Smooth muscle cell of the brain vasculature (primary cell): ENCODE data around the gene HAPLN3.
"Not testable (repeated sequence)": the region's sequence is repeated elsewhere in the genome, so short reads cannot be mapped to it uniquely, and the experiment has no call there.

Source experiments
- DNase-seq: peaks from one replicate; pipeline ENCODE4 v3.0.0-alpha.2; 2012; ENCODE audit warnings: low read depth, low spot score

HAPLN3 gene

GRCh38 chr15:88894819-88895767 is at the start of gene HAPLN3:
TSS of gene HAPLN3 (minus strand) at chr15:88895544. CDS start at chr15:88887298, 8,246 bp downstream.
- DNase-seq = no peak

DNA sequence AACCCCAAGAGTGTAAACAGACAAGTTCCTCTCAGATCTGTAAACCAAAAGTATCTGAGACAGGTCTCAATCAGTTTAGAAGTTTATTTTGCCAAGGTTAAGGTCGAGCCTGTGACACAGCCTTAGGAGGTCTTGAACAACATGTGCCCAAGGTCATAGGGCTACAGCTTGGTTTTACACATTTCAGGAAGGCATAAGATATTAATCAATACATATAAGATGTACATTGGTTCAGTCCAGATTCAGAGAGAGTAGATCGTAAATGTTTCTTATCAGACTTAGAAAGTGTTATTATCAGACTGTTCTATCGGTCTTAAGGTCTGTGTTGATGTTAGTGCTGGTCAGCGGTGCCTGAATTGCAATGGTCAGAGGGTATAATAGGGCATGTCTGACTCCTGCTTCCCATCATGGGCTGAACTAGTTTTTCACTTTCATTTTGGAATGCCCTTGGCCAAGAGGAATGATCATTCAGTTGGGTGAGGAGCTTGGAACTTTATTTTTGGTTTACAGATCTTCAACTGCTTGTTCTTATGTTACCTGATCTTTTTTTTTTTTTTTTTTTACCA is 44.8 kb upstream of the HAPLN3 start:
- no peak for DNase-seq

DNA sequence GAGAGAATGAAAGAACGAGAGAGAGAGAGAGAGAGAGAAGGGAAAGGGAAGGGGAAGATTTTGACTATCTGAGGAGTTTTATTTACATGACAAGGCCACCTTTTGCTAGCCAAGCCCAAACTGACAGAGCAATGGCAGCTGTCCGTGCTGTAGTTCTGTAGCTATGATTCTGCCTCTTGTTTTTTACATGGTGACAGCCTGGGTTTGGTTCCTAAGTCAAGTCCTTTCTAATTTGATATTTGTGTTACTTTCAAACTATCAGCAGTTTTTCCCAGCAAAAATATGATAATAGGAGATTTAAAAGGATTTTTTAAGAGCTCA is 44.1 kb upstream of the HAPLN3 start:
- DNase-seq = no peak

DNA sequence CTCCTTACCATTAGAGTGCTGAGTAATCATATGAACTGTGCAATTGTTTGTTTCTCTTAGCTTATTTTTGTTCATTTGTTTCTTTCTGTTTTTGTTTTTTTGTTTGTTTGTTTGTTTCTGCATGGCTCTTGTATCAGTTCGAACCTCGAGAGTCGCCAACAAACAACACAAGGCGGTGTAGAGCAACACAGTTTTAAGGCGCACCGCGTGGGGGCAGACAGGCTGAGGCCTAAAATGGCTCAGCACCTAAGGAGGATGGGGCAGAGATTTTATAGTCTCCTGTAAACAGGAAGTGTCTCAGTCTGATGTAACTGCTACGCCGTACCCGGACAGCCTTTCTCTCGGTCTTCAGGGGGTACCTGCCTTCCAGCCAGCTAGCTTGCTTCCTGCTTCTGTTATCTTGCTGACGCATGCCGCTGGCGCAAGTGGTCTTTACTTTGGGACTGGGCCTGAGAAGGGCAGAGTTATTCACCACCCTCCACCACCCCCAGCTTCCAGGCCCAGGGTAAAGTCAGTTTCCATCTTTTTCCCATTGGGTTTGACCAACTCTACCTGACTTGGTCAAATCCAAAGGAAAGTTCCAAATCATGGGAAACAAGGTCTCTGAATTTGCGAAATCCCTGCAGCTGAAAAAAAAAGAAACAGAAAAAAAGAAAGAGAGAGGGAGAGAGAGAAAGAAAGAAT is 43.6 kb upstream of the HAPLN3 start:
- DNase-seq = no peak

DNA sequence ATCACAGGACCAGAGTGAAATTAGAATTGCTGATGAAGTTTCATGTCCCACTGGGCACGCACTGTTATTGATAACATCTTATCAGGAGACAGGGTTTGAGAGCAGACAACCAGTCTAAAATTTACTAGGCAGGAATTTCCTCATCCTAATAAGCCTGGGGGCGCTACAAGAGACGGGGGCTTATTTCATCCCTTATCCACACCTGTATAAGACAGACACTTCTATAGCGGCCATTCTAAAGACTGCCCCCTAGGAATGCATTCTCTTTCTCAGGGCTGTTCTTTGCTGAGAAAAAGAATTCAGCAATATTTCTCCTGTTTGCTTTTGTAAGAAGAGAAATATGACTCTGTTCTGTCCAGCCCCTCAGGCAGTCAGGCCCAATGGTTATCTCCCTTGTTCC is 39.1 kb upstream of the HAPLN3 start:
- DNase-seq = not testable (repeated sequence)

GRCh38 chr15:88932875-88933330 is 37.6 kb upstream of the HAPLN3 start:
- no peak for DNase-seq

GRCh38 chr15:88932271-88932874 is 37.0 kb upstream of the HAPLN3 start:
- no peak for DNase-seq

GRCh38 chr15:88930579-88930978 is 35.2 kb upstream of the HAPLN3 start:
- DNase-seq = no peak

GRCh38 chr15:88929358-88930098 is 34.2 kb upstream of the HAPLN3 start:
- DNase-seq = not testable (repeated sequence)

- DNase-seq = not testable (repeated sequence)
These were observed 32.8 kb upstream of the HAPLN3 start for GRCh38 chr15:88928192-88928591.

- not testable (repeated sequence) for DNase-seq
These were observed 30.3 kb upstream of the HAPLN3 start for GRCh38 chr15:88925648-88926047.

GRCh38 chr15:88920892-88921435 is 25.6 kb upstream of the HAPLN3 start:
- DNase-seq = not testable (repeated sequence)

DNA sequence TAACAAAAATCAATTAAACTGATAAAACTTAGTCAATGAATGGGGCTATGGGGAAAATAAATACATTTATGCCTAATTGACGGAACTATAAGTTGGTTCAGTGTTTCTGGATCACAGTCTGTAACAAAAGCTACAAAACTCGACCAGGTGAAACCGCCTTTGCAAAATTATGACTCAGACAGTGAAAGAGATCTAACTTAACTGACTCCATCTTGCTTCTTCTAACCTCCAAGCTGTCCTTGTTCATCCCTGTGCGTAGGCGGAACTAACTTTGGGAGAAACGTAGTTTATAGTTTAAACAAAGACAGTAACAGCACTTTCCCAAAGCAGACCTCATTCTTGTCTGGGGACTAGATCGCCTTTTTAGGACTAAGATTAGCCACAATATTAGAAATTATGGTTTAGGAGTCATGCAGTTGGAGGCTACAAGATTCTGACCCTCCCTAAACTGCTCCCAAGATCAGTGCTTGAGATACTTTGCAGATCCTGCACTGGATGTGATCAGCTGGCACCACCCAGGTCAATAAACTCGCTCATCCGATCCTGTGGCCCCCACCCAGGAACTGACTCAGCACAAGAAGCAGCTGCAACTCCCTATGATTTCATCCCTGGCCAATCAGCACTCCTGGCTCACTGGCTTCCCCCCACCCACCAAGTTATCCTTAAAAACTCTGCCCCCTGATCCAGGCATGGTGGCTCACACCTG is 25.0 kb upstream of the HAPLN3 start:
- DNase-seq = no peak

- DNase-seq = no peak
These were observed 23.4 kb upstream of the HAPLN3 start for GRCh38 chr15:88918738-88919137.

GRCh38 chr15:88917760-88918159 is 22.4 kb upstream of the HAPLN3 start:
- DNase-seq = no peak

- DNase-seq = no peak
These were observed 20.0 kb upstream of the HAPLN3 start for GRCh38 chr15:88915354-88915753.

DNA sequence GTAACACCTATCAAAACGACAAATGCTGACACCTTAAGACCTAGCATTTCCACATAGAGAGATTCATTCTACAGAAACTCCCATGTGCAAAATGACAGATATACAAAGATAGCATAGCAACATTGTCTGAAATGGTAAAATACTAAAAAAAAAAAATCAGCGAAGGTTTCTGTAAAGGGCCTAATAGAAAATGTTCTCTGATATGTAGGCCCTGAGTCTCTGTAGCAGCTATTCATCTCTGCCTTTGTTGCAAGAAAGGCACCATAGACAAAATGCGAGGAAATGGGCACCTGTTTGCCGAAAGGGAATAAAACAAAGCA is 18.5 kb upstream of the HAPLN3 start:
- DNase-seq = no peak

DNA sequence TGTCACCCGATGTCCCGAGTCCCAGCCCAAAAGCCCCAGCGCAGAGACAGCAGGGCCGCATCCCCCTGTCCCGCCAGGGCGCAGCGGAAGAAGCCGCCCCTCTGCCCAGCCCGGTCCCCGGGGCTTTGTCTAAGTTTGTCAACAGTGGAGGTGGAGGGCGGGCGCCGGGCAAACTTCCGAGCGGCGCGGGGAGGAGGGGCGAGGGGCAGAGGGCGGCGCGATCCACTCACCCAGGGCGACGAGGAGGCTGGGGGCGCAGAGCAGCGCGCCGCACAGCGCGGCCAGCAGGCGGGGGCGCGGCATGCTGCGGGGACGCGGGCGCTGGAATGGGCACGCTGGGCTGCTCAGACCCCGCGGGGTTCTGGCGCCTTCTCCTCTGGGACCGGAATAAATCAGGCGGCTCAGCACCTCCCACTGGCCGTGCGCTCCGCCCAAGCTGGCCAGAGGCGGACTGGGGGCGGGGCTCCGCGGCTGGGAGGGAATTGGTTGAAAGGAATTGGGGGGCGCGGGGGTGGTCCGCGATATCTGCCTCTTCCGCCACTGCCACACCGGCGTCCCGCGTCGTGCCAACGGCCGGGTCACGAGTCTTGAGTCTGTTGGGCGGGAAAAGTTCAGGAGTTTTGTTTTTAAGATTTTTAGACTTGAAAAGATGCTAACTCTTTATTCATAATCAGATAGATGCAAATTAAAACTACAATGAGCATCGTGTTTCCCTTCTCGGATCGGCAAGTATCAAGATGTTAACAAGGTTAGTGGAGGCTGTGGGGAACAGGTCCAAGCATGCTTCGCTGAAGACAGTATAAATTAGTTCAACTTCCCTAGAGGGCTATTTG is 17.9 kb upstream of the HAPLN3 start, which contains the start of gene MFGE8:
Gene MFGE8 (minus strand): TSS at position 363 of the 833 bp plus-strand sequence. CDS start 60 bp downstream, at position 303.
- DNase-seq = no peak

DNA sequence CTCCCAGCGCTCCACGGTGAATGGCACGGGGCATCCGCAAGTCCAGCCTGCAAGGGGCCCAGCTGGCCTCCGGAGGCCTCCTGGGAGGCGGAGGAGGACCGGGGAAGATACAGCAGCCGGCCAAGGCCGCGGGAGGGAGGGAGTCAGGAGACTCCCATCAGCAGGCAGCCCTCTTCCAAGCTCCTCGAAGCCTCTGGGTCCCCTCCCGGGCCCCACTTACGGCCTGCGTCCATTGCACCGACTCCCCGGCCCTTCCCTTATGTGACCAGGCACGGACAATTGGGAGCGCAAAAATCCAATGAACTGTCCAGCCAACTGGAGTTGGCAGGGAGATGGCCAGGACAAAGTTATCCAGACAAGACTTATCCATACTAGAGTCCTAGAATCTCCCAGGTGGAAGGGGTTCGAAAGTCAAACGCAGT is 17.2 kb upstream of the HAPLN3 start:
- no peak for DNase-seq

DNA sequence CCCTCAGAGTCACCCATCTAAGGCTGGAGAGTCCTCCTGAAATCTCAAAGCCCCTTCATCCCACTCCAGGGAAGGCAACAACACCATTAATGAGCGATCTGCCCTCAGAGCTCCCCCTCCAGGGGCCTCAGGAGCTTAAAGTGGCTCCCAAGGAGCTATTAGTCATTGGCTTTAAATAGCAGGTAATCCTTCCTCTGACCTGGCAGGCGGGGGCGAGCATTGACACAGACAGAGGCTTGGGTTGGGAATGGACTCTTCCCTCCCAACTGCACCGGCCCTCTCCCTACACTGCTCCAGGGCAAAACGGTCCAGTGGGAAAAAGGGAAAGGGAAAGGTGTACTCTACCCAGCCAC is 16.4 kb upstream of the HAPLN3 start:
- DNase-seq = no peak
